K562 (cell line): Measurements from ENCODE around the gene SRRT. TPM values are rescaled to one million over a fixed set of nuclear protein-coding genes. Genes with fewer than 3 reads are reported as not detected.

ENCODE experiments used
- CCAR2 ChIP-seq: fragments of 200-400 bp; formaldehyde crosslinking; IDR thresholded peaks from 2 replicates; pipeline ENCODE4 v1.6.1; 2017; ENCODE audit warnings: mild to moderate bottlenecking, low read depth, low read length
- CHD2 ChIP-seq: IDR thresholded peaks from 2 replicates; pipeline ENCODE4 v1.6.1; 2011; ENCODE audit warnings: low read depth, low read length
- MEIS2 ChIP-seq: fragments of 450-650 bp; IDR thresholded peaks from 2 replicates; pipeline ENCODE4 v1.6.1; 2014; ENCODE audit warnings: mild to moderate bottlenecking; ENCODE audit not compliant: partially characterized antibody
- RFX1 ChIP-seq: fragments of 450-650 bp; IDR thresholded peaks from 2 replicates; pipeline ENCODE4 v1.6.1; 2016; ENCODE audit warnings: mild to moderate bottlenecking, moderate library complexity
- SMAD4 ChIP-seq: fragments of 250-450 bp; sonication (Bioruptor Pico); conservative IDR thresholded peaks from 2 replicates; pipeline ENCODE4 v1.8.0; 2021; ENCODE audit warnings: inconsistent platforms, mild to moderate bottlenecking, moderate library complexity
- TBP ChIP-seq: optimal IDR thresholded peaks from 2 replicates; pipeline ENCODE3; 2011; ENCODE audit warnings: low read depth, low read length, improper control_type of control experiment
- U2AF1 ChIP-seq: fragments of 200-400 bp; formaldehyde crosslinking; optimal IDR thresholded peaks from 2 replicates; pipeline ENCODE3; 2017; ENCODE audit warnings: mild to moderate bottlenecking, low read depth, low read length, moderate library complexity
- ZNF384 ChIP-seq: IDR thresholded peaks from 2 replicates; pipeline ENCODE4 v1.6.1; 2012; ENCODE audit warnings: low read depth, low read length, improper control_type of control experiment
- ZNF644 ChIP-seq: fragments of 200-800 bp; sonication (Bioruptor generic); IDR thresholded peaks from 2 replicates; pipeline ENCODE4 v1.6.1; 2016; ENCODE audit warnings: low read depth, missing genetic modification characterization, missing compliant biosample characterization
- polyA plus RNA-seq, 8 experiments: library from polyadenylated mRNA; depleted of rRNA in 4 of 8; stranded (reverse) in 5 of 8; unstranded in 3 of 8; fragments of >200 nt; fragmentation: Nextera tagmentation in 2 of 8; fragmentation: Illumina TruSeq in 1 of 8; extraction: Ambion mirVana in 2 of 8; extraction: Trizol in 1 of 8; gene quantifications; 2 replicates each; pipeline versions ENCODE4 v1.2.1 to v1.2.3, GENCODE V29; 2011 to 2014; ENCODE audit warnings: inconsistent platforms in 1 of 8, missing spikeins in 1 of 8
- total RNA-seq, 7 experiments: library from RNA; depleted of rRNA in 6 of 7; stranded (reverse); fragments of >200 nt in 6 of 7; fragmentation: Illumina TruSeq in 2 of 7; extraction: Trizol in 2 of 7; gene quantifications; 2 replicates each; pipeline versions ENCODE4 v1.2.1 to v1.2.3, GENCODE V29; 2011 to 2021; ENCODE audit warnings: low replicate concordance in 1 of 7
- TF ChIP-seq, protein P1 (sequence below), 2 experiments: fragments of 450-650 bp in 1 of 2; IDR thresholded peaks; 2 replicates each; pipeline ENCODE4 v1.6.1; 2011 to 2017; ENCODE audit warnings: low read depth in 2 of 2, antibody characterized with exemption in 1 of 2, borderline replicate concordance in 1 of 2, low read length in 1 of 2, mild to moderate bottlenecking in 1 of 2, mixed read lengths in 1 of 2; ENCODE audit not compliant: control insufficient read depth in 1 of 2
- TF ChIP-seq, protein P2 (sequence below): fragments of 150-350 bp; IDR thresholded peaks from 2 replicates; pipeline ENCODE4 v1.6.1; 2014; ENCODE audit warnings: low read depth, mild to moderate bottlenecking, low read length, borderline replicate concordance
- TF ChIP-seq, protein P3 (sequence below): fragments of 450-650 bp; IDR thresholded peaks from 2 replicates; pipeline ENCODE4 v1.6.1; 2016; ENCODE audit warnings: low read depth, mild to moderate bottlenecking, moderate library complexity
- TF ChIP-seq, protein P4 (sequence below): fragments of 450-650 bp; formaldehyde crosslinking; IDR thresholded peaks from 2 replicates; pipeline ENCODE4 v1.4.0; 2020; ENCODE audit warnings: mild to moderate bottlenecking, mixed read lengths
- TF ChIP-seq, protein P5 (sequence below): fragments of 450-650 bp; IDR thresholded peaks from 2 replicates; pipeline ENCODE4 v1.6.1; 2016

SRRT gene
- total and polyA plus RNA-seq, 9 of the 15 experiments (the other 6 are each of a cell fraction or from before 2014, with no cell fraction given): 10.3 to 263 (median 84.4) TPM

DNA sequence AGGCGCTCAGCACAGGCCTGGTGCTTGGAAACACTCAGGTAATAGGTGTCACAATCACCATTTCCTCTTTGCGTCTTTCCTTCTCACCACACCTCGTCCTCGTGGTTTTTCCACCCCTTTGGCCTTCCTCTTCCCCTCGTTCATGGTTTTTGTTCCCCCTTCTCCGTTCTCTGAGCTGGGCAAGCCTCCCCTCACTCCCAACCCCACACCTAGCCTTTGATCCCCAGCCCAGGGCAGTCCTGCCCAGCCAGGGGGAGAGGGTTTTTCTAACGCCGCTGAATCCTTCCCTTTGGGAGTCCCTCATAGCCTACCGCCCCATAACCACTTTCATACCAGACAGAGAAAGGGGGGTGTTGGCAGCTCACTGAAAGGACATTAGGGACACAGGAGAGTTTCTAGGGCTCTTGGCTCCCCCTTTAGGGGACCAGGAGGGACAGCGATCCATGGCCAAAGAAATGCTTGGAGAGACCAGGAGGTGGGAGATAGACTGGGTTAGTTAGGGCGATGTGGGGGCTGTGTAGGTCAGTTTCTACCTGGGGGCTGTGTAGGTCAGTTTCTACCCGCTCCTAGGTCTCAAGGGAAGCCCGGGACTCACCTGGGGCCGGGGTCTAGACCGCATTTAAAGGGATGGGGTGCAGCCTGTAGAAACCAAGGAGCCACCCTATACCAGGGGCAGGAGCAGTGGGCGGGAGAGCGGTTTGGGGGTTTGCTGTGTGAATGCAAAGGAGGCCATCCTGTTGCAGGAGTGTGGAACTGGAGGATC is 49.0 kb upstream of the SRRT start (continued):
- TF ChIP-seq, protein P1, sequence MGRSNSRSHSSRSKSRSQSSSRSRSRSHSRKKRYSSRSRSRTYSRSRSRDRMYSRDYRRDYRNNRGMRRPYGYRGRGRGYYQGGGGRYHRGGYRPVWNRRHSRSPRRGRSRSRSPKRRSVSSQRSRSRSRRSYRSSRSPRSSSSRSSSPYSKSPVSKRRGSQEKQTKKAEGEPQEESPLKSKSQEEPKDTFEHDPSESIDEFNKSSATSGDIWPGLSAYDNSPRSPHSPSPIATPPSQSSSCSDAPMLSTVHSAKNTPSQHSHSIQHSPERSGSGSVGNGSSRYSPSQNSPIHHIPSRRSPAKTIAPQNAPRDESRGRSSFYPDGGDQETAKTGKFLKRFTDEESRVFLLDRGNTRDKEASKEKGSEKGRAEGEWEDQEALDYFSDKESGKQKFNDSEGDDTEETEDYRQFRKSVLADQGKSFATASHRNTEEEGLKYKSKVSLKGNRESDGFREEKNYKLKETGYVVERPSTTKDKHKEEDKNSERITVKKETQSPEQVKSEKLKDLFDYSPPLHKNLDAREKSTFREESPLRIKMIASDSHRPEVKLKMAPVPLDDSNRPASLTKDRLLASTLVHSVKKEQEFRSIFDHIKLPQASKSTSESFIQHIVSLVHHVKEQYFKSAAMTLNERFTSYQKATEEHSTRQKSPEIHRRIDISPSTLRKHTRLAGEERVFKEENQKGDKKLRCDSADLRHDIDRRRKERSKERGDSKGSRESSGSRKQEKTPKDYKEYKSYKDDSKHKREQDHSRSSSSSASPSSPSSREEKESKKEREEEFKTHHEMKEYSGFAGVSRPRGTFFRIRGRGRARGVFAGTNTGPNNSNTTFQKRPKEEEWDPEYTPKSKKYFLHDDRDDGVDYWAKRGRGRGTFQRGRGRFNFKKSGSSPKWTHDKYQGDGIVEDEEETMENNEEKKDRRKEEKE (IDR thresholded peaks at IDR 0.05; ENCODE audit: borderline replicate concordance in 1 of 2, control insufficient read depth in 1 of 2, low read depth in 2 of 2, low read length in 1 of 2): no peak
- TF ChIP-seq CHD2: no peak
- TF ChIP-seq CCAR2: no peak
- no peak for TF ChIP-seq ZNF384
- TF ChIP-seq, protein P2, sequence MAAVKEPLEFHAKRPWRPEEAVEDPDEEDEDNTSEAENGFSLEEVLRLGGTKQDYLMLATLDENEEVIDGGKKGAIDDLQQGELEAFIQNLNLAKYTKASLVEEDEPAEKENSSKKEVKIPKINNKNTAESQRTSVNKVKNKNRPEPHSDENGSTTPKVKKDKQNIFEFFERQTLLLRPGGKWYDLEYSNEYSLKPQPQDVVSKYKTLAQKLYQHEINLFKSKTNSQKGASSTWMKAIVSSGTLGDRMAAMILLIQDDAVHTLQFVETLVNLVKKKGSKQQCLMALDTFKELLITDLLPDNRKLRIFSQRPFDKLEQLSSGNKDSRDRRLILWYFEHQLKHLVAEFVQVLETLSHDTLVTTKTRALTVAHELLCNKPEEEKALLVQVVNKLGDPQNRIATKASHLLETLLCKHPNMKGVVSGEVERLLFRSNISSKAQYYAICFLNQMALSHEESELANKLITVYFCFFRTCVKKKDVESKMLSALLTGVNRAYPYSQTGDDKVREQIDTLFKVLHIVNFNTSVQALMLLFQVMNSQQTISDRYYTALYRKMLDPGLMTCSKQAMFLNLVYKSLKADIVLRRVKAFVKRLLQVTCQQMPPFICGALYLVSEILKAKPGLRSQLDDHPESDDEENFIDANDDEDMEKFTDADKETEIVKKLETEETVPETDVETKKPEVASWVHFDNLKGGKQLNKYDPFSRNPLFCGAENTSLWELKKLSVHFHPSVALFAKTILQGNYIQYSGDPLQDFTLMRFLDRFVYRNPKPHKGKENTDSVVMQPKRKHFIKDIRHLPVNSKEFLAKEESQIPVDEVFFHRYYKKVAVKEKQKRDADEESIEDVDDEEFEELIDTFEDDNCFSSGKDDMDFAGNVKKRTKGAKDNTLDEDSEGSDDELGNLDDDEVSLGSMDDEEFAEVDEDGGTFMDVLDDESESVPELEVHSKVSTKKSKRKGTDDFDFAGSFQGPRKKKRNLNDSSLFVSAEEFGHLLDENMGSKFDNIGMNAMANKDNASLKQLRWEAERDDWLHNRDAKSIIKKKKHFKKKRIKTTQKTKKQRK: no peak
- TF ChIP-seq MEIS2: no peak
- TF ChIP-seq, protein P3, sequence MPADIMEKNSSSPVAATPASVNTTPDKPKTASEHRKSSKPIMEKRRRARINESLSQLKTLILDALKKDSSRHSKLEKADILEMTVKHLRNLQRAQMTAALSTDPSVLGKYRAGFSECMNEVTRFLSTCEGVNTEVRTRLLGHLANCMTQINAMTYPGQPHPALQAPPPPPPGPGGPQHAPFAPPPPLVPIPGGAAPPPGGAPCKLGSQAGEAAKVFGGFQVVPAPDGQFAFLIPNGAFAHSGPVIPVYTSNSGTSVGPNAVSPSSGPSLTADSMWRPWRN: no peak
- no peak for TF ChIP-seq ZNF644
- TF ChIP-seq, protein P4, sequence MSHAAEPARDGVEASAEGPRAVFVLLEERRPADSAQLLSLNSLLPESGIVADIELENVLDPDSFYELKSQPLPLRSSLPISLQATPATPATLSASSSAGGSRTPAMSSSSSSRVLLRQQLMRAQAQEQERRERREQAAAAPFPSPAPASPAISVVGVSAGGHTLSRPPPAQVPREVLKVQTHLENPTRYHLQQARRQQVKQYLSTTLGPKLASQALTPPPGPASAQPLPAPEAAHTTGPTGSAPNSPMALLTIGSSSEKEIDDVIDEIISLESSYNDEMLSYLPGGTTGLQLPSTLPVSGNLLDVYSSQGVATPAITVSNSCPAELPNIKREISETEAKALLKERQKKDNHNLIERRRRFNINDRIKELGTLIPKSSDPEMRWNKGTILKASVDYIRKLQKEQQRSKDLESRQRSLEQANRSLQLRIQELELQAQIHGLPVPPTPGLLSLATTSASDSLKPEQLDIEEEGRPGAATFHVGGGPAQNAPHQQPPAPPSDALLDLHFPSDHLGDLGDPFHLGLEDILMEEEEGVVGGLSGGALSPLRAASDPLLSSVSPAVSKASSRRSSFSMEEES: no peak
- TF ChIP-seq, protein P5, sequence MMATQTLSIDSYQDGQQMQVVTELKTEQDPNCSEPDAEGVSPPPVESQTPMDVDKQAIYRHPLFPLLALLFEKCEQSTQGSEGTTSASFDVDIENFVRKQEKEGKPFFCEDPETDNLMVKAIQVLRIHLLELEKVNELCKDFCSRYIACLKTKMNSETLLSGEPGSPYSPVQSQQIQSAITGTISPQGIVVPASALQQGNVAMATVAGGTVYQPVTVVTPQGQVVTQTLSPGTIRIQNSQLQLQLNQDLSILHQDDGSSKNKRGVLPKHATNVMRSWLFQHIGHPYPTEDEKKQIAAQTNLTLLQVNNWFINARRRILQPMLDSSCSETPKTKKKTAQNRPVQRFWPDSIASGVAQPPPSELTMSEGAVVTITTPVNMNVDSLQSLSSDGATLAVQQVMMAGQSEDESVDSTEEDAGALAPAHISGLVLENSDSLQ: no peak
- no peak for TF ChIP-seq U2AF1
- no peak for TF ChIP-seq SMAD4 (CRISPR knock-in tag)
- no peak for TF ChIP-seq TBP
- TF ChIP-seq RFX1: no peak
